Sigmoid colon (tissue), 7 donors: Measurements from ENCODE around the gene LIN52. TPM values are rescaled to one million over a fixed set of nuclear protein-coding genes. Genes with fewer than 3 reads are reported as not detected.

Source experiments
- DNase-seq: peaks from one replicate; pipeline ENCODE4 v3.0.0-alpha.2; 2019
- H3K27ac ChIP-seq, 4 donors: fragments of 200-600 bp; sonication (generic); one replicate each; pipeline ENCODE4 v1.5.1; 2016 to 2019; ENCODE audit warnings: mild to moderate bottlenecking in 1 of 4
- H3K27me3 ChIP-seq, 3 donors: fragments of 200-600 bp; sonication (generic); one replicate each; pipeline ENCODE4 v1.5.1; 2019; ENCODE audit warnings: mild to moderate bottlenecking in 1 of 3
- H3K36me3 ChIP-seq, 4 donors: fragments of 200-600 bp; sonication (generic); one replicate each; pipeline ENCODE4 v1.5.1; 2016 to 2019
- H3K4me1 ChIP-seq, 4 donors: fragments of 200-600 bp; sonication (generic); one replicate each; pipeline ENCODE4 v1.5.1; 2017 to 2019
- H3K4me3 ChIP-seq, 4 donors: fragments of 200-600 bp; sonication (generic); one replicate each; pipeline ENCODE4 v1.5.1; 2017 to 2019; ENCODE audit warnings: mild to moderate bottlenecking in 2 of 4, moderate library complexity in 1 of 4
- H3K9me3 ChIP-seq, 4 donors: fragments of 200-600 bp in 3 of 4; sonication (generic) in 3 of 4; one replicate each; pipeline versions ENCODE4 v1.5.1 to v1.6.1; 2013 to 2019
- CTCF ChIP-seq, 4 experiments: fragments of 450-650 bp in 3 of 4; fragments of 200-600 bp in 1 of 4; IDR thresholded peaks; one replicate each; pipeline ENCODE4 v1.5.1; 2016 to 2019; ENCODE audit warnings: antibody characterized with exemption in 4 of 4, mild to moderate bottlenecking in 3 of 4, moderate library complexity in 2 of 4
- EP300 ChIP-seq, 4 donors: sonication (generic); formaldehyde crosslinking; IDR thresholded peaks; one replicate each; pipeline ENCODE4 v1.6.1; 2017; ENCODE audit warnings: antibody characterized with exemption in 4 of 4
- POLR2A ChIP-seq, 2 donors: fragments of 450-650 bp; IDR thresholded peaks; one replicate each; pipeline ENCODE4 v1.6.1; 2016; ENCODE audit warnings: antibody characterized with exemption in 2 of 2, mild to moderate bottlenecking in 2 of 2, moderate library complexity in 2 of 2
- POLR2AphosphoS5 ChIP-seq, 4 donors: sonication (generic); formaldehyde crosslinking; IDR thresholded peaks; one replicate each; pipeline ENCODE4 v1.6.1; 2017; ENCODE audit warnings: antibody characterized with exemption in 4 of 4
- WGBS, 2 donors: extraction: QIAGEN DNeasy Blood & Tissue Kit; methylation state at CpG; one replicate each; pipeline ENCODE4 v1.1.7; 2013; 5-methylcytosine and 5-hydroxymethylcytosine counted together
- intact Hi-C: fragments of 100-400 bp; cut with DNase I; formaldehyde crosslinking; loops from one replicate; pipeline ENCODE4 v1.15.1; 2023
- polyA plus RNA-seq, 3 donors: library from polyadenylated mRNA; stranded (reverse); fragments of 200-250 nt; gene quantifications; one replicate each; pipeline ENCODE4 v1.2.3, GENCODE V29; 2013
- total RNA-seq, 4 donors: library from RNA; depleted of rRNA; stranded (reverse); fragments of >200 nt; gene quantifications; one replicate each; pipeline ENCODE4 v1.1.0, GENCODE V29; 2016
- donor health status: healthy with polysubstance abuse.
- donor health status: Bipolar disorder and iron deficiency.
- donor health status: healthy.

LIN52 gene
- total and polyA plus RNA-seq, 7 donors: 3.7 to 11.1 (median 9.1) TPM

GRCh38 chr14:74045522-74045921, 39.2 kb upstream of the LIN52 start:
- WGBS, 2 donors: 98 to 99% methylated on average over 4 of the region's 4 CpGs
- no peaks in the 10 kb centered on the region for H3K4me1 ChIP-seq
- TF ChIP-seq CTCF (IDR thresholded peaks at IDR 0.05) (no peak), POLR2AphosphoS5 (IDR thresholded peaks at IDR 0.05) (no peak), POLR2A (IDR thresholded peaks at IDR 0.05) (no peak), EP300 (IDR thresholded peaks at IDR 0.05) (no peak)
- intact Hi-C loops: no loop called here
- DNase-seq: no peak
- H3K27me3 ChIP-seq: no peaks in the 10 kb centered on the region
- H3K4me3 ChIP-seq: no peak overlapping the region
- H3K36me3 ChIP-seq: peaks cover 0 to 36% (median 0%) of the 10 kb centered on the region in 4 donors
- no peak overlapping the region for H3K27ac ChIP-seq
- H3K9me3 ChIP-seq: no peaks in the 10 kb centered on the region

GRCh38 chr14:74048281-74048680, 36.5 kb upstream of the LIN52 start:
- TF ChIP-seq POLR2AphosphoS5 (IDR thresholded peaks at IDR 0.05): no peak
- TF ChIP-seq POLR2A (IDR thresholded peaks at IDR 0.05): no peak
- TF ChIP-seq CTCF (IDR thresholded peaks at IDR 0.05): no peak
- TF ChIP-seq EP300 (IDR thresholded peaks at IDR 0.05): no peak
- intact Hi-C loops: no loop called here

GRCh38 chr14:74049876-74050495, 34.8 kb upstream of the LIN52 start:
- no peaks in the 10 kb centered on the region for H3K27me3 ChIP-seq
- DNase-seq: no peak
- no peak overlapping the region for H3K4me3 ChIP-seq
- H3K36me3 ChIP-seq: peaks cover 0 to 24% (median 0%) of the 10 kb centered on the region in 4 donors
- intact Hi-C loops: no loop called here
- no peaks in the 10 kb centered on the region for H3K9me3 ChIP-seq
- no peaks in the 10 kb centered on the region for H3K4me1 ChIP-seq
- no peak overlapping the region for H3K27ac ChIP-seq
- no peak for TF ChIP-seq POLR2A (IDR thresholded peaks at IDR 0.05)
- no peak for TF ChIP-seq POLR2AphosphoS5 (IDR thresholded peaks at IDR 0.05)
- TF ChIP-seq EP300 (IDR thresholded peaks at IDR 0.05): no peak
- TF ChIP-seq CTCF (IDR thresholded peaks at IDR 0.05): no peak
- 65 to 84% methylated on average over 3 of the region's 3 CpGs for WGBS, 2 donors

More at GRCh38 chr14:74048281-74048680, 36.5 kb upstream of the LIN52 start:
- no peak overlapping the region for H3K4me3 ChIP-seq
- DNase-seq: no peak
- no peaks in the 10 kb centered on the region for H3K27me3 ChIP-seq
- H3K36me3 ChIP-seq: peaks cover 0 to 24% (median 0%) of the 10 kb centered on the region in 4 donors
- no peaks in the 10 kb centered on the region for H3K9me3 ChIP-seq
- no peaks in the 10 kb centered on the region for H3K4me1 ChIP-seq
- WGBS, 2 donors: 47 to 61% methylated on average over 3 of the region's 3 CpGs
- no peak overlapping the region for H3K27ac ChIP-seq

GRCh38 chr14:74062809-74063150, 22.0 kb upstream of the LIN52 start:
- Histone ChIP-seq H3K4me1 (no peaks in the 10 kb centered on the region), H3K27ac (no peak overlapping the region), H3K4me3 (no peak overlapping the region), H3K27me3 (no peaks in the 10 kb centered on the region), H3K9me3 (no peaks in the 10 kb centered on the region), H3K36me3 (peaks cover 6 to 100% (median 40%) of the 10 kb centered on the region in 4 donors)
- no peak for TF ChIP-seq CTCF (IDR thresholded peaks at IDR 0.05)
- TF ChIP-seq POLR2A (IDR thresholded peaks at IDR 0.05): no peak
- TF ChIP-seq EP300 (IDR thresholded peaks at IDR 0.05): no peak
- 90 to 91% methylated on average over 2 of the region's 2 CpGs for WGBS, 2 donors
- no peak for DNase-seq
- intact Hi-C loops: no loop called here

GRCh38 chr14:74064426-74064825, 20.3 kb upstream of the LIN52 start:
- H3K4me1 ChIP-seq: no peaks in the 10 kb centered on the region
- intact Hi-C loops: no loop called here
- no peaks in the 10 kb centered on the region for H3K27me3 ChIP-seq
- H3K4me3 ChIP-seq: no peak overlapping the region
- no peak for TF ChIP-seq EP300 (IDR thresholded peaks at IDR 0.05)
- no peak for TF ChIP-seq POLR2A (IDR thresholded peaks at IDR 0.05)
- TF ChIP-seq CTCF (IDR thresholded peaks at IDR 0.05): no peak
- TF ChIP-seq POLR2AphosphoS5 (IDR thresholded peaks at IDR 0.05): no peak
- peaks cover 6 to 97% (median 34%) of the 10 kb centered on the region in 4 donors for H3K36me3 ChIP-seq
- DNase-seq: no peak
- no peaks in the 10 kb centered on the region for H3K9me3 ChIP-seq
- no peak overlapping the region for H3K27ac ChIP-seq
